H1 (cell line): ENCODE results near the gene SLMAP. TPM values are rescaled to one million over a fixed set of nuclear protein-coding genes. Genes with fewer than 3 reads are reported as not detected.

Experiments
- CTCF ChIA-PET: fragments of 300-600 bp; sonication (Branson Sonifier 250); formaldehyde crosslinking; loops from one replicate; lab custom pipeline; 2021; ENCODE audit not compliant: partially characterized antibody; lab: Charles Lee
- POLR2A ChIA-PET: fragments of 300-600 bp; sonication (Branson Sonifier 250); formaldehyde crosslinking; loops from one replicate; lab custom pipeline; 2021; ENCODE audit warnings: inconsistent platforms; ENCODE audit not compliant: partially characterized antibody; lab: Charles Lee
- DNase-seq, 2 experiments: peaks; one replicate each; pipeline versions ENCODE4 v3.0.0 to v3.0.0-alpha.2; 2010 to 2022; ENCODE audit warnings: low spot score in 2 of 2, low read depth in 1 of 2, mixed read lengths in 1 of 2
- FAIRE-seq: peaks from 2 replicates; lab custom pipeline; 2011; peaks lifted over from hg19 to GRCh38; lab: Jason Lieb, UNC
- H2AFZ ChIP-seq: 2 replicates; pipeline ENCODE4 v1.8.1; 2012; ENCODE audit warnings: low read length, inconsistent platforms
- H2AK5ac ChIP-seq: 2 replicates; pipeline ENCODE4 v1.6.1; 2013; ENCODE audit warnings: low read depth, low read length
- H2BK120ac ChIP-seq: replicated peaks from 2 replicates; pipeline ENCODE3; 2013; ENCODE audit warnings: low read depth, low read length, inconsistent platforms
- H2BK12ac ChIP-seq: 2 replicates; pipeline ENCODE4 v1.6.1; 2013; ENCODE audit warnings: low read depth, low read length
- H2BK15ac ChIP-seq: 2 replicates; pipeline ENCODE4 v1.6.1; 2013; ENCODE audit warnings: low read length
- H2BK20ac ChIP-seq: 2 replicates; pipeline ENCODE4 v1.6.1; 2013; ENCODE audit warnings: low read length
- H2BK5ac ChIP-seq: 2 replicates; pipeline ENCODE4 v1.6.1; 2013; ENCODE audit warnings: low read depth, low read length
- H3K14ac ChIP-seq: 2 replicates; pipeline ENCODE4 v1.6.1; 2013; ENCODE audit warnings: inconsistent platforms; ENCODE audit not compliant: insufficient read length
- H3K18ac ChIP-seq: 2 replicates; pipeline ENCODE4 v1.6.1; 2013; ENCODE audit warnings: low read length; ENCODE audit errors: extremely low read depth
- H3K23ac ChIP-seq: 2 replicates; pipeline ENCODE4 v1.6.1; 2013; ENCODE audit warnings: inconsistent platforms; ENCODE audit not compliant: insufficient read length
- H3K23me2 ChIP-seq: 2 replicates; pipeline ENCODE4 v1.6.1; 2013; ENCODE audit warnings: low read depth, low read length
- H3K27ac ChIP-seq: 2 replicates; pipeline ENCODE4 v1.6.1; 2011; ENCODE audit warnings: low read depth, low read length, inconsistent platforms
- H3K27me3 ChIP-seq, 4 experiments: replicated peaks in 1 of 4; 1 replicate in 1 of 4; 2 replicates in 3 of 4; pipeline versions ENCODE4 v1.6.1 to v1.8.1; 2011 to 2013; ENCODE audit warnings: low read length in 3 of 4, mild to moderate bottlenecking in 3 of 4, inconsistent platforms in 2 of 4, mixed read lengths in 2 of 4, moderate library complexity in 1 of 4; ENCODE audit not compliant: control insufficient read depth in 3 of 4, insufficient read depth in 3 of 4; ENCODE audit errors: extremely low read depth in 1 of 4
- H3K36me3 ChIP-seq, 4 experiments: 2 replicates each; pipeline versions ENCODE4 v1.6.1 to v1.8.1; 2011 to 2013; ENCODE audit warnings: mild to moderate bottlenecking in 4 of 4, low read length in 3 of 4, moderate library complexity in 2 of 4, control low read depth in 1 of 4, inconsistent platforms in 1 of 4; ENCODE audit not compliant: insufficient read depth in 4 of 4, control insufficient read depth in 2 of 4
- H3K4ac ChIP-seq: replicated peaks from 2 replicates; pipeline ENCODE3; 2013; ENCODE audit warnings: low read length, low read depth, mixed read lengths, inconsistent platforms; ENCODE audit not compliant: insufficient read length
- H3K4me1 ChIP-seq, 4 experiments: replicated peaks in 1 of 4; 1 replicate in 1 of 4; 2 replicates in 3 of 4; pipeline versions ENCODE4 v1.6.1 to v1.8.1; 2011 to 2013; ENCODE audit warnings: low read length in 3 of 4, inconsistent platforms in 2 of 4, mixed read lengths in 1 of 4; ENCODE audit not compliant: insufficient read depth in 4 of 4, control insufficient read depth in 3 of 4
- H3K4me2 ChIP-seq, 2 experiments: 2 replicates each; pipeline versions ENCODE4 v1.6.1 to v1.8.1; 2011 to 2013; ENCODE audit warnings: low read depth in 2 of 2, low read length in 2 of 2, control low read depth in 1 of 2, inconsistent platforms in 1 of 2, mild to moderate bottlenecking in 1 of 2; ENCODE audit not compliant: insufficient read depth in 1 of 2
- H3K4me3 ChIP-seq, 4 experiments: fragments of 200-600, 300-600 bp in 1 of 4; sonication (generic), shearing (Covaris generic), sonication (Bioruptor Twin) in 1 of 4; 2 replicates each; pipeline versions ENCODE4 v1.5.1 to v1.8.1; 2011 to 2016; ENCODE audit warnings: low read length in 4 of 4, low read depth in 3 of 4, control low read depth in 2 of 4, inconsistent platforms in 2 of 4, mild to moderate bottlenecking in 2 of 4, mixed read lengths in 1 of 4, moderate library complexity in 1 of 4; ENCODE audit not compliant: insufficient read depth in 2 of 4; ENCODE audit errors: extremely low read depth in 1 of 4
- H3K56ac ChIP-seq: replicated peaks from 2 replicates; pipeline ENCODE3; 2013; ENCODE audit warnings: low read depth, mild to moderate bottlenecking, mixed read lengths, low read length, inconsistent platforms; ENCODE audit not compliant: insufficient read length
- H3K79me1 ChIP-seq: 2 replicates; pipeline ENCODE4 v1.6.1; 2013; ENCODE audit warnings: low read depth, low read length, control low read depth
- H3K79me2 ChIP-seq, 2 experiments: 2 replicates each; pipeline versions ENCODE4 v1.6.1 to v1.8.1; 2012 to 2013; ENCODE audit warnings: low read length in 2 of 2, mild to moderate bottlenecking in 2 of 2, inconsistent platforms in 1 of 2; ENCODE audit not compliant: insufficient read depth in 2 of 2, control insufficient read depth in 1 of 2
- H3K9ac ChIP-seq, 4 experiments: replicated peaks in 1 of 4; 1 replicate in 1 of 4; 2 replicates in 3 of 4; pipeline versions ENCODE4 v1.6.1 to v1.8.1; 2011 to 2013; ENCODE audit warnings: low read depth in 3 of 4, low read length in 3 of 4, control low read depth in 2 of 4, mild to moderate bottlenecking in 2 of 4, moderate library complexity in 2 of 4, inconsistent platforms in 1 of 4; ENCODE audit errors: extremely low read depth in 1 of 4
- H3K9me3 ChIP-seq, 2 experiments: 2 replicates each; pipeline versions ENCODE4 v1.6.1 to v1.8.1; 2012 to 2013; ENCODE audit warnings: mild to moderate bottlenecking in 2 of 2, moderate library complexity in 2 of 2, control low read depth in 1 of 2, inconsistent platforms in 1 of 2, low read depth in 1 of 2, low read length in 1 of 2, mixed read lengths in 1 of 2; ENCODE audit not compliant: insufficient read depth in 2 of 2
- H4K20me1 ChIP-seq, 2 experiments: replicated peaks in 1 of 2; 2 replicates each; pipeline versions ENCODE3 to v1.8.1; 2011 to 2013; ENCODE audit warnings: inconsistent platforms in 2 of 2, low read length in 2 of 2, mild to moderate bottlenecking in 1 of 2; ENCODE audit not compliant: insufficient read depth in 2 of 2, control insufficient read depth in 1 of 2
- H4K5ac ChIP-seq: 2 replicates; pipeline ENCODE4 v1.6.1; 2013; ENCODE audit warnings: low read length, low read depth, mixed read lengths, inconsistent platforms; ENCODE audit not compliant: insufficient read length
- H4K8ac ChIP-seq: 2 replicates; pipeline ENCODE4 v1.8.0; 2013; ENCODE audit warnings: mild to moderate bottlenecking, moderate library complexity, low read length, inconsistent platforms; ENCODE audit not compliant: insufficient read depth; ENCODE audit errors: extremely low read depth
- H4K91ac ChIP-seq: replicated peaks from 2 replicates; pipeline ENCODE3; 2013; ENCODE audit warnings: low read length, mixed read lengths, inconsistent platforms; ENCODE audit not compliant: insufficient read length
- E2F6 ChIP-seq: IDR thresholded peaks from 2 replicates; pipeline ENCODE4 v1.6.1; 2012; ENCODE audit warnings: inconsistent platforms
- EGR1 ChIP-seq: IDR thresholded peaks from 2 replicates; pipeline ENCODE4 v1.6.1; 2011; ENCODE audit warnings: low read depth, low read length, borderline replicate concordance
- MAX ChIP-seq: IDR thresholded peaks from 2 replicates; pipeline ENCODE4 v1.6.1; 2012; ENCODE audit warnings: inconsistent platforms
- WGBS, 2 experiments: shearing (Covaris generic) in 1 of 2; methylation state at CpG; one replicate each; pipeline versions ENCODE4 v1.1.6 to v1.1.7; 2013 to 2015; ENCODE audit warnings: low lambda C conversion rate in 2 of 2, mixed read lengths in 2 of 2, inconsistent platforms in 1 of 2, low coverage in 1 of 2, missing lambda C conversion rate in 1 of 2; ENCODE audit not compliant: insufficient replicate concordance in 2 of 2, insufficient coverage in 1 of 2, insufficient read length in 1 of 2; ENCODE audit errors: extremely low coverage in 1 of 2, missing lambda C conversion rate in 1 of 2; 5-methylcytosine and 5-hydroxymethylcytosine counted together
- polyA plus RNA-seq, 7 experiments: library from polyadenylated mRNA; depleted of rRNA in 3 of 7; stranded (reverse) in 5 of 7; unstranded in 2 of 7; fragments of >200 nt in 5 of 7; fragments of 200-250 nt in 2 of 7; gene quantifications; 1 replicate in 5 of 7; 2 replicates in 1 of 7; 4 replicates in 1 of 7; pipeline versions ENCODE4 v1.2.1 to v1.2.3, GENCODE V29; 2011 to 2013; ENCODE audit warnings: missing spikeins in 2 of 7, mixed read lengths in 2 of 7
- total RNA-seq: library from RNA; stranded (reverse); fragmentation: NEBNext Ultra II Directional; extraction: Animal tissue kit (Norgen Biotek cat#: 25700); gene quantifications from 2 replicates; pipeline ENCODE4 v1.2.1, GENCODE V29; 2021

The SLMAP gene
- total and polyA plus RNA-seq, 2 of the 8 experiments (the other 6 are each of a cell fraction or from before 2014, with no cell fraction given) = 13.6 to 70.4 TPM

DNA sequence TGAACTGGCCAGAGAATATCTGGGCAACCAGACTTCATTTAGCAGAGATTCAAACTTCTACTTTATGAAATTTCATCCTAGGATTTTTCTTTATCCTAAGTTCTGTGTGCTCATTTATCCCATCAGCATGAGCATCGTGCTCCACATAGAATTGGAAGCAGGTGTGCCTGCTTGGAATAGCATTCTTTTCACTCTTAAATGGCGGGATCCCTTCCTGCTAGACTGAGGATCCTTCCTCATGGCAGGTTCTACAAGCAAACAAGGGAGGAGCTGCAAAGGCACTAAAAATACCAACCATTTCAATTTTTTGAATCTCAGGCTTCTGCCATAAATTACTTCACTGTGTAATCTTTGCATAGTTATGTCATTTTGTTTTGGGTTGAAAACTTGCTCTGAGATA, 177.5 kb downstream of the SLMAP start:
- Histone ChIP-seq H3K4ac (no peak overlapping the region), H2BK15ac (no peak overlapping the region), H3K79me1 (no peaks in the 10 kb centered on the region), H3K23ac (no peak overlapping the region), H3K56ac (no peak overlapping the region), H3K23me2 (no peaks in the 10 kb centered on the region), H3K9me3 (no peaks in the 10 kb centered on the region), H2BK5ac (no peak overlapping the region), H2BK20ac (no peak overlapping the region), H2AK5ac (no peak overlapping the region), H3K4me3 (no peak overlapping the region), H3K4me2 (no peak overlapping the region), H3K36me3 (no peaks in the 10 kb centered on the region), H2BK12ac (no peak overlapping the region), H3K27ac (no peak overlapping the region), H3K18ac (no peak overlapping the region), H4K91ac (no peak overlapping the region), H4K20me1 (no peaks in the 10 kb centered on the region), H3K14ac (no peak overlapping the region), H3K9ac (no peak overlapping the region), H3K4me1 (no peaks in the 10 kb centered on the region), H2AFZ (no peak overlapping the region), H2BK120ac (no peak overlapping the region), H4K8ac (no peak overlapping the region), H3K79me2 (no peaks in the 10 kb centered on the region), H3K27me3 (no peaks in the 10 kb centered on the region), H4K5ac (no peak overlapping the region)
- CTCF ChIA-PET = no interaction called here
- 87% methylated on average over 2 of the region's 2 CpGs; no CpG with 5 or more reads in 1 of the 2 experiments for WGBS, 2 experiments
- POLR2A ChIA-PET = no interaction called here
- FAIRE-seq (no peak), DNase-seq (peak in 1 of 2 experiments; percentile 17)
- no peak for TF ChIP-seq EGR1
- 0 out of 2 replicates have a peak, but pooled peaks have one; percentile 11 for TF ChIP-seq MAX
- peak; percentile 70; the same call in 1 of the 2 replicates for TF ChIP-seq E2F6
